SU-DHL-6 (cell line): ENCODE results near the gene SLC38A9.

Experiments
- EZH2phosphoT487 ChIP-seq: fragments of 200-600 bp; sonication (generic), shearing (Covaris generic); conservative IDR thresholded peaks from 2 replicates; pipeline ENCODE4 v1.6.1; 2018; ENCODE audit warnings: mild to moderate bottlenecking, antibody characterized with exemption, low read length, moderate library complexity, mixed read lengths
- TF ChIP-seq, protein P1 (sequence below): fragments of 200-600 bp; sonication (generic); IDR thresholded peaks from one replicate; pipeline ENCODE4 v1.5.1; 2017; ENCODE audit warnings: antibody characterized with exemption, mild to moderate bottlenecking, low read length, moderate library complexity; ENCODE audit not compliant: insufficient read depth, poor library complexity, severe bottlenecking

DNA sequence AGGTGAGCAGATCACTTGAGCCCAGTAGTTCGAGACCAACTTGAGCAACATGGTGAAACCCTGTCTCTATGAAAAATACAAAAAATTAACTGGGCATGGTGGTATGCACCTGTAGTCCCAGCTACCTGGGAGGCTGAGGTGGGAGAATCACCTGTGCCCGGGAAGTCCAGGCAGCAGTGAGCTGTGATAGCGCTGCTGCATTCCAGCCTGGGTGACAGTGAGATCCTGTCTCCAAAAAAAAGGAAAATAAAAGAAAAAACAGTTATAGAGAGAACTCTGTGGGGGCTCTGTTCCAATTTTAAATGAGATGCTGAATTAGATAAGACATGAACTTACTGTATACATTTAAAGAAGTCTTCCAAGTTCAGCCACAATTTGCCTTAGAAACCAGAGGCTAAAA is 44.2 kb downstream of the SLC38A9 start:
- TF ChIP-seq, protein P1, sequence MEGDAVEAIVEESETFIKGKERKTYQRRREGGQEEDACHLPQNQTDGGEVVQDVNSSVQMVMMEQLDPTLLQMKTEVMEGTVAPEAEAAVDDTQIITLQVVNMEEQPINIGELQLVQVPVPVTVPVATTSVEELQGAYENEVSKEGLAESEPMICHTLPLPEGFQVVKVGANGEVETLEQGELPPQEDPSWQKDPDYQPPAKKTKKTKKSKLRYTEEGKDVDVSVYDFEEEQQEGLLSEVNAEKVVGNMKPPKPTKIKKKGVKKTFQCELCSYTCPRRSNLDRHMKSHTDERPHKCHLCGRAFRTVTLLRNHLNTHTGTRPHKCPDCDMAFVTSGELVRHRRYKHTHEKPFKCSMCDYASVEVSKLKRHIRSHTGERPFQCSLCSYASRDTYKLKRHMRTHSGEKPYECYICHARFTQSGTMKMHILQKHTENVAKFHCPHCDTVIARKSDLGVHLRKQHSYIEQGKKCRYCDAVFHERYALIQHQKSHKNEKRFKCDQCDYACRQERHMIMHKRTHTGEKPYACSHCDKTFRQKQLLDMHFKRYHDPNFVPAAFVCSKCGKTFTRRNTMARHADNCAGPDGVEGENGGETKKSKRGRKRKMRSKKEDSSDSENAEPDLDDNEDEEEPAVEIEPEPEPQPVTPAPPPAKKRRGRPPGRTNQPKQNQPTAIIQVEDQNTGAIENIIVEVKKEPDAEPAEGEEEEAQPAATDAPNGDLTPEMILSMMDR = no peak
- TF ChIP-seq EZH2phosphoT487 = no peak
